AG04450 (cell line): ENCODE results near the gene BASP1. TPM values are rescaled to one million over a fixed set of nuclear protein-coding genes. Genes with fewer than 3 reads are reported as not detected.

Source experiments
- CTCF ChIA-PET: fragments of 300-600, 350-600 bp; formaldehyde crosslinking; extraction: SDS; loops from one replicate; lab custom pipeline; 2022; ENCODE audit warnings: antibody characterized with exemption, inconsistent platforms; lab: Charles Lee
- POLR2A ChIA-PET: fragments of 350-600 bp; formaldehyde crosslinking; extraction: SDS; loops from one replicate; lab custom pipeline; 2021; ENCODE audit warnings: antibody characterized with exemption, inconsistent platforms; lab: Yijun Ruan, JAX
- DNase-seq: peaks from one replicate; pipeline ENCODE4 v3.0.0-alpha.2; 2011; ENCODE audit warnings: low read depth, low spot score
- H3K27ac ChIP-seq: one replicate; pipeline ENCODE4 v1.5.1; 2012; ENCODE audit warnings: low read depth, low read length, control low read depth
- H3K27me3 ChIP-seq: one replicate; pipeline ENCODE4 v1.6.0; 2012; ENCODE audit warnings: low read length; ENCODE audit not compliant: control insufficient read depth, insufficient read depth
- H3K4me3 ChIP-seq: 2 replicates; pipeline ENCODE4 v1.5.1; 2011; ENCODE audit warnings: mild to moderate bottlenecking, low read depth, low read length, control low read depth
- H3K9me3 ChIP-seq: 2 replicates; pipeline ENCODE4 v1.5.1; 2012; ENCODE audit warnings: low read length; ENCODE audit not compliant: control insufficient read depth, insufficient read depth
- CTCF ChIP-seq: IDR thresholded peaks from 2 replicates; pipeline ENCODE4 v1.5.1; 2011; ENCODE audit warnings: low read depth, low read length, control low read depth, inconsistent platforms
- polyA plus RNA-seq: library from polyadenylated mRNA; depleted of rRNA; stranded (reverse); fragments of >200 nt; gene quantifications from 2 replicates; pipeline ENCODE4 v1.2.3, GENCODE V29; 2011

BASP1 gene
- polyA plus RNA-seq, 1 experiment, result 227 TPM

- Histone ChIP-seq H3K27ac (no peak overlapping the region), H3K4me3 (no peak overlapping the region), H3K27me3 (no peaks in the 10 kb centered on the region), H3K9me3 (no peaks in the 10 kb centered on the region)
- ChIA-PET CTCF (interaction anchor here (0.7 kb wide), 2 partner anchors 88 to 830 kb away, joined by 3 to 4 read pairs; no protein-coding TSS in a partner anchor), POLR2A (interaction anchor here (0.7 kb wide), 2 partner anchors 46 to 217 kb away, joined by 4 read pairs; no protein-coding TSS in a partner anchor)
- DNase-seq, result no peak
- TF ChIP-seq CTCF, result no peak
Observed at GRCh38 chr5:17283121-17283415, 65.6 kb downstream of the BASP1 start.

- CTCF ChIA-PET, result no interaction called here
- H3K27ac ChIP-seq, result no peak overlapping the region
- no peak overlapping the region for H3K4me3 ChIP-seq
- H3K9me3 ChIP-seq, result no peaks in the 10 kb centered on the region
- POLR2A ChIA-PET, result no interaction called here
- no peak for TF ChIP-seq CTCF
- no peaks in the 10 kb centered on the region for H3K27me3 ChIP-seq
- DNase-seq, result no peak
Observed at GRCh38 chr5:17287501-17288155, 70.2 kb downstream of the BASP1 start.

GRCh38 chr5:17288570-17288969 is 71.1 kb downstream of the BASP1 start:
- H3K27ac ChIP-seq, result no peak overlapping the region
- ChIA-PET CTCF (interaction anchor here (0.9 kb wide), 1 partner anchor 598 kb away, joined by 3 read pairs; no protein-coding TSS in a partner anchor), POLR2A (no interaction called here)
- no peak for TF ChIP-seq CTCF
- no peak for DNase-seq
- no peak overlapping the region for H3K4me3 ChIP-seq
- H3K9me3 ChIP-seq, result no peaks in the 10 kb centered on the region
- no peaks in the 10 kb centered on the region for H3K27me3 ChIP-seq

GRCh38 chr5:17289681-17290539 is 72.5 kb downstream of the BASP1 start:
- no peak for TF ChIP-seq CTCF
- DNase-seq, result peak; percentile 32
- H3K9me3 ChIP-seq, result no peaks in the 10 kb centered on the region
- peak overlapping the region; percentile 31 for H3K27ac ChIP-seq
- no peak overlapping the region for H3K4me3 ChIP-seq
- POLR2A ChIA-PET, result no interaction called here
- CTCF ChIA-PET, result no interaction called here
- no peaks in the 10 kb centered on the region for H3K27me3 ChIP-seq

- no peak overlapping the region for H3K27ac ChIP-seq
- DNase-seq, result no peak
- no peaks in the 10 kb centered on the region for H3K27me3 ChIP-seq
- no peaks in the 10 kb centered on the region for H3K9me3 ChIP-seq
- ChIA-PET POLR2A (interaction anchor here (0.7 kb wide), 1 partner anchor 178 kb away, joined by 4 read pairs; no protein-coding TSS in a partner anchor), CTCF (no interaction called here)
- TF ChIP-seq CTCF, result no peak
- no peak overlapping the region for H3K4me3 ChIP-seq
Observed at GRCh38 chr5:17290540-17290974, 73.1 kb downstream of the BASP1 start.
